H9 (cell line): ENCODE measurements around the gene PKD1. TPM values are rescaled to one million over a fixed set of nuclear protein-coding genes. Genes with fewer than 3 reads are reported as not detected.
A peak's percentile ranks its signal among the peaks of the same experiment; 100 is the strongest.

Experiments
- DNase-seq: peaks from one replicate; pipeline ENCODE4 v3.0.0-alpha.2; 2017
- H2AFZ ChIP-seq: one replicate; pipeline ENCODE4 v1.6.1; 2013; ENCODE audit warnings: mild to moderate bottlenecking, low read length, control low read depth, moderate library complexity
- H2AK5ac ChIP-seq: 2 replicates; pipeline ENCODE4 v1.6.1; 2013; ENCODE audit warnings: low read length, control low read depth, mixed read lengths; ENCODE audit not compliant: insufficient read length
- H2BK120ac ChIP-seq: one replicate; pipeline ENCODE4 v1.6.1; 2013; ENCODE audit warnings: low read depth, mild to moderate bottlenecking, low read length, control low read depth, inconsistent platforms; ENCODE audit not compliant: poor library complexity, severe bottlenecking
- H2BK12ac ChIP-seq: 2 replicates; pipeline ENCODE4 v1.6.1; 2013; ENCODE audit warnings: low read length, control low read depth, mixed read lengths, low read depth; ENCODE audit not compliant: insufficient read length
- H2BK15ac ChIP-seq: 2 replicates; pipeline ENCODE4 v1.6.1; 2013; ENCODE audit warnings: low read depth, low read length, control low read depth
- H2BK20ac ChIP-seq: one replicate; pipeline ENCODE4 v1.6.1; 2013; ENCODE audit warnings: low read depth, mild to moderate bottlenecking, low read length, control low read depth, inconsistent platforms; ENCODE audit not compliant: poor library complexity, severe bottlenecking
- H2BK5ac ChIP-seq: 2 replicates; pipeline ENCODE4 v1.6.1; 2013; ENCODE audit warnings: low read length, control low read depth, mixed read lengths; ENCODE audit not compliant: insufficient read length
- H3K14ac ChIP-seq: 2 replicates; pipeline ENCODE4 v1.6.1; 2013; ENCODE audit warnings: low read length, control low read depth; ENCODE audit not compliant: insufficient read depth
- H3K18ac ChIP-seq: 2 replicates; pipeline ENCODE4 v1.6.1; 2013; ENCODE audit warnings: low read depth, mild to moderate bottlenecking, mixed read lengths, low read length, control low read depth; ENCODE audit not compliant: insufficient read length
- H3K23ac ChIP-seq: 2 replicates; pipeline ENCODE4 v1.6.1; 2013; ENCODE audit warnings: low read length, control low read depth, mixed read lengths, low read depth; ENCODE audit not compliant: insufficient read length
- H3K23me2 ChIP-seq: 2 replicates; pipeline ENCODE4 v1.6.1; 2013; ENCODE audit warnings: low read depth, mild to moderate bottlenecking, mixed read lengths, low read length, control low read depth; ENCODE audit not compliant: insufficient read length, poor library complexity, severe bottlenecking
- H3K27ac ChIP-seq: 2 replicates; pipeline ENCODE4 v1.5.1; 2013; ENCODE audit warnings: low read length, control low read depth, mixed read lengths, low read depth; ENCODE audit not compliant: insufficient read length
- H3K27me3 ChIP-seq: 2 replicates; pipeline ENCODE4 v1.6.1; 2013; ENCODE audit warnings: low read length, control low read depth, inconsistent platforms; ENCODE audit not compliant: insufficient read depth
- H3K4ac ChIP-seq: 2 replicates; pipeline ENCODE4 v1.6.1; 2013; ENCODE audit warnings: low read depth, mild to moderate bottlenecking, control low read depth, inconsistent platforms, low read length, moderate library complexity
- H3K4me1 ChIP-seq: 2 replicates; pipeline ENCODE4 v1.6.1; 2013; ENCODE audit warnings: low read length, control low read depth, inconsistent platforms; ENCODE audit not compliant: insufficient read depth
- H3K4me2 ChIP-seq: 2 replicates; pipeline ENCODE4 v1.6.1; 2013; ENCODE audit warnings: low read length, control low read depth, mixed read lengths; ENCODE audit not compliant: insufficient read length, insufficient read depth
- H3K56ac ChIP-seq: 2 replicates; pipeline ENCODE4 v1.6.1; 2013; ENCODE audit warnings: low read depth, mild to moderate bottlenecking, mixed read lengths, low read length, control low read depth; ENCODE audit not compliant: insufficient read length
- H3K79me1 ChIP-seq: 2 replicates; pipeline ENCODE4 v1.6.1; 2013; ENCODE audit warnings: low read depth, mild to moderate bottlenecking, moderate library complexity, low read length, control low read depth, inconsistent platforms; ENCODE audit not compliant: insufficient read depth, poor library complexity, severe bottlenecking
- H3K79me2 ChIP-seq: 2 replicates; pipeline ENCODE4 v1.6.1; 2013; ENCODE audit warnings: low read length, control low read depth, inconsistent platforms; ENCODE audit not compliant: insufficient read depth
- H3K9ac ChIP-seq: 2 replicates; pipeline ENCODE4 v1.6.1; 2013; ENCODE audit warnings: low read length, control low read depth, mixed read lengths; ENCODE audit not compliant: insufficient read length; ENCODE audit errors: extremely low read depth
- H3K9me3 ChIP-seq: one replicate; pipeline ENCODE4 v1.6.1; 2013; ENCODE audit warnings: low read depth, low read length, inconsistent platforms; ENCODE audit not compliant: control insufficient read depth
- H3T11ph ChIP-seq: one replicate; pipeline ENCODE4 v1.6.1; 2013; ENCODE audit warnings: mild to moderate bottlenecking, low read length, control low read depth, inconsistent platforms
- H4K20me1 ChIP-seq: one replicate; pipeline ENCODE4 v1.6.1; 2013; ENCODE audit not compliant: control insufficient read depth, insufficient read length, insufficient read depth
- H4K5ac ChIP-seq: 2 replicates; pipeline ENCODE4 v1.6.1; 2013; ENCODE audit warnings: low read depth, mild to moderate bottlenecking, mixed read lengths, low read length, control low read depth; ENCODE audit not compliant: insufficient read length
- H4K8ac ChIP-seq: replicated peaks from 2 replicates; pipeline ENCODE4 v1.6.1; 2013; ENCODE audit warnings: low read length, control low read depth, mixed read lengths, low read depth; ENCODE audit not compliant: insufficient read length
- H4K91ac ChIP-seq: 2 replicates; pipeline ENCODE4 v1.6.1; 2013; ENCODE audit warnings: low read depth, mild to moderate bottlenecking, moderate library complexity, mixed read lengths, low read length, control low read depth; ENCODE audit not compliant: insufficient read length
- H3K27ac Mint-ChIP-seq, 3 experiments: 2 replicates in 2 of 3; 3 replicates in 1 of 3; pipeline ENCODE4 v1.8.0; 2020 to 2021; ENCODE audit warnings: mixed read lengths in 3 of 3, mild to moderate bottlenecking in 1 of 3, moderate library complexity in 1 of 3
- H3K27me3 Mint-ChIP-seq: 2 replicates; pipeline ENCODE4 v1.8.0; 2021; ENCODE audit warnings: low read depth, mild to moderate bottlenecking, moderate library complexity, mixed read lengths
- H3K36me3 Mint-ChIP-seq, 3 experiments: 2 replicates in 2 of 3; 3 replicates in 1 of 3; pipeline ENCODE4 v1.8.0; 2020 to 2021; ENCODE audit warnings: low read depth in 3 of 3, mixed read lengths in 3 of 3; ENCODE audit not compliant: insufficient read depth in 1 of 3
- H3K4me1 Mint-ChIP-seq, 2 experiments: 2 replicates each; pipeline ENCODE4 v1.8.0; 2020; ENCODE audit warnings: mixed read lengths in 2 of 2
- H3K4me3 Mint-ChIP-seq, 2 experiments: 2 replicates in 1 of 2; 3 replicates in 1 of 2; pipeline ENCODE4 v1.8.0; 2020 to 2021; ENCODE audit warnings: mild to moderate bottlenecking in 2 of 2, mixed read lengths in 2 of 2, moderate library complexity in 1 of 2
- H3K9me3 Mint-ChIP-seq, 2 experiments: 2 replicates in 1 of 2; 3 replicates in 1 of 2; pipeline ENCODE4 v1.8.0; 2020; ENCODE audit warnings: mild to moderate bottlenecking in 2 of 2, mixed read lengths in 2 of 2, moderate library complexity in 1 of 2
- CTCF ChIP-seq: fragments of 200-600 bp; sonication (generic); conservative IDR thresholded peaks from 3 replicates; pipeline ENCODE4 v1.8.0; 2021; ENCODE audit warnings: antibody characterized with exemption, mild to moderate bottlenecking
- WGBS: extraction: QIAGEN DNeasy Blood & Tissue Kit; methylation state at CpG from one replicate; pipeline ENCODE4 v1.1.7; 2013; ENCODE audit warnings: missing lambda C conversion rate, low lambda C conversion rate, mixed read lengths; ENCODE audit not compliant: insufficient read length; ENCODE audit errors: extremely low coverage; 5-methylcytosine and 5-hydroxymethylcytosine counted together
- total RNA-seq: library from RNA; stranded (reverse); gene quantifications from 2 replicates; pipeline ENCODE4 v1.2.1, GENCODE V29; 2021

The PKD1 gene
- total RNA-seq, 1 experiment from 2014 or later = 88.0 TPM

DNA sequence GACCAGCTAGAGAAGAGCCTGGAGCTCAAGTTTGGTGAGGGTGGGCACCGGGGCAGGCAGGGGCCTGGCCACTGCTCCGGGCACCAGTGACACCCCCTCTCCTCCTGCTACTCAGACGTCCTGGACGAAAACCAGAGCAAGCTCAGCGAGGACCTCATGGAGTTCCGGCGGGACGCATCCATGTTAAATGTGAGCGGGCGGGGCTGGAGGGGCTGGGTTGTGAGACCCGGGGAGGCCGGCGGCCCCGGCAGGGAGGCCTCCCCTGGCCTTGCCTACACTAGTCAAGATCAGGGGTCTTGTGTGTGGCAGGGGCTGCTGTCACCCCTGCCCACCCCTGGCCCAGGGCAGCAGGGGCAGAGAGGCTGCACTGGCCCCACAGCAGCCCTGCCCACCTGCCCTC, 37.7 kb upstream of the PKD1 start:
- Histone ChIP-seq H4K20me1 (peaks cover 2% of the 10 kb centered on the region), H3K79me1 (no peaks in the 10 kb centered on the region), H3K56ac (no peak overlapping the region), H4K91ac (no peak overlapping the region), H3K9me3 (no peaks in the 10 kb centered on the region), H2BK20ac (no peak overlapping the region), H3K79me2 (no peaks in the 10 kb centered on the region), H3K4me1 (no peaks in the 10 kb centered on the region), H3K18ac (no peak overlapping the region), H3K27ac (no peak overlapping the region), H4K5ac (no peak overlapping the region), H3K23me2 (peaks cover 4% of the 10 kb centered on the region), H3K4me2 (no peak overlapping the region), H2AFZ (no peak overlapping the region), H3K27me3 (no peaks in the 10 kb centered on the region), H3K14ac (no peak overlapping the region), H3T11ph (no peak overlapping the region), H4K8ac (no peak overlapping the region), H3K9ac (no peak overlapping the region), H2AK5ac (no peak overlapping the region), H2BK5ac (no peak overlapping the region), H3K23ac (no peak overlapping the region), H3K4ac (no peak overlapping the region), H2BK12ac (no peak overlapping the region), H2BK120ac (no peak overlapping the region), H2BK15ac (no peak overlapping the region)
- Mint-ChIP-seq H3K36me3 (peaks cover 11 to 47% (median 43%) of the 10 kb centered on the region in 3 experiments), H3K9me3 (no peaks in the 10 kb centered on the region), H3K4me1 (no peaks in the 10 kb centered on the region), H3K27ac (peak overlapping the region in 2 of 3 experiments; percentile 70 to 92; a peak in 2 of 7 replicates), H3K4me3 (no peak overlapping the region; a peak in 1 of 5 replicates), H3K27me3 (no peaks in the 10 kb centered on the region)
- TF ChIP-seq CTCF = no peak
- no CpG with 5 or more reads among the region's 14 CpGs for WGBS
- no peak for DNase-seq
